Neural cell (in vitro differentiated cells): ENCODE data around the gene ODAD4. TPM values are rescaled to one million over a fixed set of nuclear protein-coding genes. Genes with fewer than 3 reads are reported as not detected.

ENCODE experiments used
- H2AFZ ChIP-seq: fragments of 200-600, 300-800 bp; sonication (generic), shearing (Covaris generic); 2 replicates; pipeline ENCODE4 v1.6.0; 2014; ENCODE audit warnings: low read depth, mild to moderate bottlenecking, antibody characterized with exemption, low read length, moderate library complexity
- H3F3A ChIP-seq: fragments of 200-600 bp; shearing (Covaris generic); 2 replicates; pipeline ENCODE4 v1.6.1; 2016; ENCODE audit warnings: mild to moderate bottlenecking, moderate library complexity, mixed read lengths, antibody characterized with exemption, low read length; ENCODE audit not compliant: insufficient read depth, poor library complexity, severe bottlenecking
- H3K27ac ChIP-seq: fragments of 200-600, 300-800 bp; sonication (generic), shearing (Covaris generic); 2 replicates; pipeline ENCODE4 v1.5.1; 2014; ENCODE audit warnings: mild to moderate bottlenecking, low read length, moderate library complexity
- H3K27me3 ChIP-seq: fragments of 300-800, 200-600 bp; sonication (generic), shearing (Covaris generic); 2 replicates; pipeline ENCODE4 v1.6.0; 2014; ENCODE audit warnings: mild to moderate bottlenecking, low read depth, low read length, moderate library complexity; ENCODE audit not compliant: insufficient read depth
- H3K36me3 ChIP-seq: fragments of 300-800, 200-600 bp; sonication (generic), shearing (Covaris generic); 2 replicates; pipeline ENCODE4 v1.5.1; 2014; ENCODE audit warnings: mild to moderate bottlenecking, antibody characterized with exemption, low read length, moderate library complexity; ENCODE audit not compliant: insufficient read depth
- H3K4me2 ChIP-seq: fragments of 300-800, 200-600 bp; sonication (generic), shearing (Covaris generic); 2 replicates; pipeline ENCODE4 v1.6.0; 2014; ENCODE audit warnings: mild to moderate bottlenecking, low read length
- H3K4me3 ChIP-seq: fragments of 300-800, 200-600 bp; sonication (generic), shearing (Covaris generic); 2 replicates; pipeline ENCODE4 v1.5.1; 2014; ENCODE audit warnings: mild to moderate bottlenecking, low read length, moderate library complexity
- H3K79me2 ChIP-seq: fragments of 200-600 bp; shearing (Covaris generic); replicated peaks from 2 replicates; pipeline ENCODE4 v1.6.0; 2014; ENCODE audit warnings: mild to moderate bottlenecking, low read length, moderate library complexity; ENCODE audit not compliant: insufficient read depth
- H3K9ac ChIP-seq: fragments of 300-800, 200-600 bp; sonication (generic), shearing (Covaris generic); 2 replicates; pipeline ENCODE4 v1.6.1; 2016; ENCODE audit warnings: mild to moderate bottlenecking, low read length, mixed read lengths
- H3K9me2 ChIP-seq: fragments of 200-600 bp; shearing (Covaris generic); 2 replicates; pipeline ENCODE4 v1.6.1; 2016; ENCODE audit warnings: mild to moderate bottlenecking, low read length, mixed read lengths; ENCODE audit not compliant: insufficient read depth
- H3K9me3 ChIP-seq: fragments of 200-600, 300-800 bp; sonication (generic), shearing (Covaris generic); 2 replicates; pipeline ENCODE4 v1.6.1; 2016; ENCODE audit warnings: mild to moderate bottlenecking, mixed run types, low read length, moderate library complexity, mixed read lengths
- H4K20me1 ChIP-seq: fragments of 200-600 bp; shearing (Covaris generic); 2 replicates; pipeline ENCODE4 v1.6.1; 2016; ENCODE audit warnings: mild to moderate bottlenecking, mixed run types; ENCODE audit not compliant: insufficient read depth
- CTCF ChIP-seq: fragments of 450-650 bp; IDR thresholded peaks from 2 replicates; pipeline ENCODE4 v1.5.1; 2014; ENCODE audit warnings: antibody characterized with exemption, mild to moderate bottlenecking, moderate library complexity; ENCODE audit not compliant: poor library complexity, severe bottlenecking
- EP300 ChIP-seq: fragments of 450-650 bp; conservative IDR thresholded peaks from 2 replicates; pipeline ENCODE4 v1.6.1; 2014; ENCODE audit warnings: antibody characterized with exemption, mild to moderate bottlenecking, moderate library complexity; ENCODE audit not compliant: poor library complexity, severe bottlenecking
- EZH2 ChIP-seq: fragments of 200-600, 300-800 bp; shearing (Covaris generic), sonication (generic); IDR thresholded peaks from 2 replicates; pipeline ENCODE4 v1.6.1; 2014; ENCODE audit warnings: antibody characterized with exemption, low read length, borderline replicate concordance, mild to moderate bottlenecking; ENCODE audit not compliant: insufficient read depth, poor library complexity, severe bottlenecking
- MXI1 ChIP-seq: fragments of 450-650 bp; conservative IDR thresholded peaks from 2 replicates; pipeline ENCODE4 v1.6.1; 2014; ENCODE audit warnings: antibody characterized with exemption, mild to moderate bottlenecking; ENCODE audit not compliant: poor library complexity, severe bottlenecking
- POLR2AphosphoS5 ChIP-seq: IDR thresholded peaks from 2 replicates; pipeline ENCODE4 v1.6.1; 2012
- RAD21 ChIP-seq: fragments of 450-650 bp; conservative IDR thresholded peaks from 2 replicates; pipeline ENCODE4 v1.6.1; 2014; ENCODE audit warnings: antibody characterized with exemption, mild to moderate bottlenecking, moderate library complexity
- REST ChIP-seq: IDR thresholded peaks from 2 replicates; pipeline ENCODE4 v1.6.1; 2012; ENCODE audit warnings: borderline replicate concordance
- SMC3 ChIP-seq: fragments of 450-650 bp; conservative IDR thresholded peaks from 2 replicates; pipeline ENCODE4 v1.6.1; 2014; ENCODE audit warnings: antibody characterized with exemption, mild to moderate bottlenecking, moderate library complexity; ENCODE audit not compliant: poor library complexity
- TAF1 ChIP-seq: IDR thresholded peaks from 2 replicates; pipeline ENCODE4 v1.6.1; 2012; ENCODE audit warnings: low read depth
- polyA plus RNA-seq: library from polyadenylated mRNA; depleted of rRNA; stranded (reverse); fragments of >200 nt; gene quantifications from 2 replicates; pipeline ENCODE4 v1.2.3, GENCODE V29; 2014

The ODAD4 gene
- polyA plus RNA-seq, 1 donor from 2014 or later, result 5.7 TPM

- no peaks in the 10 kb centered on the region for H3K27me3 ChIP-seq
- no peak overlapping the region for H3K4me2 ChIP-seq
- H3F3A ChIP-seq, result no peaks in the 10 kb centered on the region
- H3K4me3 ChIP-seq, result no peak overlapping the region
- no peaks in the 10 kb centered on the region for H3K9me2 ChIP-seq
- TF ChIP-seq TAF1 (no peak), RAD21 (no peak), REST (no peak), MXI1 (no peak), CTCF (no peak), EP300 (no peak), EZH2 (no peak), POLR2AphosphoS5 (no peak), SMC3 (no peak)
- H4K20me1 ChIP-seq, result no peaks in the 10 kb centered on the region
- no peak overlapping the region for H3K9ac ChIP-seq
- no peak overlapping the region for H3K27ac ChIP-seq
- no peaks in the 10 kb centered on the region for H3K9me3 ChIP-seq
- peaks cover 5% of the 10 kb centered on the region for H3K36me3 ChIP-seq
- peaks cover 8% of the 10 kb centered on the region for H3K79me2 ChIP-seq
- H2AFZ ChIP-seq, result no peak overlapping the region
Measured at GRCh38 chr17:41935641-41936040, 5.2 kb downstream of the ODAD4 start.

- Histone ChIP-seq H3K9ac (no peak overlapping the region), H3K4me2 (no peak overlapping the region), H3F3A (no peaks in the 10 kb centered on the region), H3K27me3 (no peaks in the 10 kb centered on the region), H3K9me3 (no peaks in the 10 kb centered on the region), H2AFZ (no peak overlapping the region), H4K20me1 (no peaks in the 10 kb centered on the region), H3K79me2 (no peaks in the 10 kb centered on the region), H3K36me3 (peaks cover 5% of the 10 kb centered on the region), H3K9me2 (no peaks in the 10 kb centered on the region), H3K4me3 (no peak overlapping the region), H3K27ac (no peak overlapping the region)
- TF ChIP-seq CTCF (no peak), RAD21 (no peak)
Measured at GRCh38 chr17:41937970-41938954, 7.8 kb downstream of the ODAD4 start.
